Measurements from ENCODE around the gene PDP2. TPM values are rescaled to one million over a fixed set of nuclear protein-coding genes. Genes with fewer than 3 reads are reported as not detected.
A peak's percentile ranks its signal among the peaks of the same experiment; 100 is the strongest.

PDP2 gene
- total RNA-seq, 1 experiment from 2014 or later: 44.4 TPM

- H3K36me3 Mint-ChIP-seq (ENCODE audit: insufficient read depth, unreplicated experiment): no peaks in the 10 kb centered on the region
- H3K4me1 ChIP-seq: peaks cover 58% of the 10 kb centered on the region
- no peaks in the 10 kb centered on the region for H3K9me3 Mint-ChIP-seq (ENCODE audit: unreplicated experiment)
- CTCF ChIA-PET: interaction anchor here (0.7 to 1.3 kb wide), 3 partner anchors 14 to 50 kb away, joined by 3 to 6 read pairs (median 3); no protein-coding TSS in a partner anchor
- H3K27me3 ChIP-seq (replicated peaks; ENCODE audit: control insufficient read depth, insufficient read depth, low read length): no peaks in the 10 kb centered on the region
- no peaks in the 10 kb centered on the region for H3K36me3 ChIP-seq (ENCODE audit: control insufficient read depth, insufficient read depth, low read length)
- H3K27ac Mint-ChIP-seq (ENCODE audit: unreplicated experiment): peak overlapping the region; percentile 40
- peaks cover 32% of the 10 kb centered on the region for H3K4me1 Mint-ChIP-seq (ENCODE audit: low read depth, unreplicated experiment)
- BruUV-seq (replicated peaks): no TSS peak
- TF ChIP-seq CTCF (IDR thresholded peaks at IDR 0.05; ENCODE audit: insufficient read depth in 1 of 2, low read depth in 1 of 2, low read length in 1 of 2, severe bottlenecking in 1 of 2, unreplicated experiment in 1 of 2): no peak
- POLR2A ChIA-PET: no interaction called here
- no peak overlapping the region for H3K4me3 Mint-ChIP-seq (ENCODE audit: unreplicated experiment)
- no peak overlapping the region for H3K4me3 ChIP-seq (ENCODE audit: low read depth, low read length)
- intact Hi-C loops (cut with micrococcal nuclease; ENCODE audit: unreplicated experiment): no loop called here
- no peaks in the 10 kb centered on the region for H3K9me3 ChIP-seq
- H3K27me3 Mint-ChIP-seq (ENCODE audit: insufficient read depth, unreplicated experiment): no peaks in the 10 kb centered on the region
- no peak for DNase-seq
Observed at GRCh38 chr16:66903544-66904427, 23.5 kb downstream of the PDP2 start.

- Mint-ChIP-seq H3K36me3 (ENCODE audit: insufficient read depth, unreplicated experiment) (no peaks in the 10 kb centered on the region), H3K4me1 (ENCODE audit: low read depth, unreplicated experiment) (peaks cover 30% of the 10 kb centered on the region), H3K27ac (ENCODE audit: unreplicated experiment) (peak overlapping the region; percentile 40), H3K9me3 (ENCODE audit: unreplicated experiment) (no peaks in the 10 kb centered on the region), H3K4me3 (ENCODE audit: unreplicated experiment) (no peak overlapping the region), H3K27me3 (ENCODE audit: insufficient read depth, unreplicated experiment) (no peaks in the 10 kb centered on the region)
- Histone ChIP-seq H3K27me3 (replicated peaks; ENCODE audit: control insufficient read depth, insufficient read depth, low read length) (no peaks in the 10 kb centered on the region), H3K4me3 (ENCODE audit: low read depth, low read length) (no peak overlapping the region), H3K9me3 (no peaks in the 10 kb centered on the region), H3K36me3 (ENCODE audit: control insufficient read depth, insufficient read depth, low read length) (no peaks in the 10 kb centered on the region), H3K4me1 (peaks cover 53% of the 10 kb centered on the region)
- no peak for DNase-seq
- no peak for TF ChIP-seq CTCF (IDR thresholded peaks at IDR 0.05; ENCODE audit: insufficient read depth in 1 of 2, low read depth in 1 of 2, low read length in 1 of 2, severe bottlenecking in 1 of 2, unreplicated experiment in 1 of 2)
- POLR2A ChIA-PET: no interaction called here
- BruUV-seq (replicated peaks): no TSS peak
- CTCF ChIA-PET: interaction anchor here (0.9 to 1.8 kb wide), 5 partner anchors 9 to 36 kb away, joined by 3 to 6 read pairs (median 6); no protein-coding TSS in a partner anchor
- intact Hi-C loops (cut with micrococcal nuclease; ENCODE audit: unreplicated experiment): no loop called here
Observed at GRCh38 chr16:66904428-66904845, 24.1 kb downstream of the PDP2 start.

GRCh38 chr16:66904846-66905632, 24.7 kb downstream of the PDP2 start:
- peaks cover 24% of the 10 kb centered on the region for H3K4me1 Mint-ChIP-seq (ENCODE audit: low read depth, unreplicated experiment)
- no peaks in the 10 kb centered on the region for H3K27me3 Mint-ChIP-seq (ENCODE audit: insufficient read depth, unreplicated experiment)
- Histone ChIP-seq H3K27me3 (replicated peaks; ENCODE audit: control insufficient read depth, insufficient read depth, low read length) (no peaks in the 10 kb centered on the region), H3K9me3 (no peaks in the 10 kb centered on the region), H3K36me3 (ENCODE audit: control insufficient read depth, insufficient read depth, low read length) (no peaks in the 10 kb centered on the region), H3K4me3 (ENCODE audit: low read depth, low read length) (no peak overlapping the region), H3K4me1 (peaks cover 47% of the 10 kb centered on the region)
- DNase-seq: peak; percentile 63 to 73
- BruUV-seq (replicated peaks): no TSS peak
- no peaks in the 10 kb centered on the region for H3K36me3 Mint-ChIP-seq (ENCODE audit: insufficient read depth, unreplicated experiment)
- CTCF ChIA-PET: interaction anchor here (0.7 to 1.9 kb wide), 8 partner anchors 10 to 113 kb away, joined by 3 to 6 read pairs (median 4); no protein-coding TSS in a partner anchor
- POLR2A ChIA-PET: interaction anchor here (1.5 kb wide), 1 partner anchor 25 kb away, joined by 4 read pairs; the partner anchor contains the start of gene PDP2
- no peak for TF ChIP-seq CTCF (IDR thresholded peaks at IDR 0.05; ENCODE audit: insufficient read depth in 1 of 2, low read depth in 1 of 2, low read length in 1 of 2, severe bottlenecking in 1 of 2, unreplicated experiment in 1 of 2)
- H3K27ac Mint-ChIP-seq (ENCODE audit: unreplicated experiment): peak overlapping the region; percentile 40
- H3K4me3 Mint-ChIP-seq (ENCODE audit: unreplicated experiment): peak overlapping the region; percentile 50
- intact Hi-C loops (cut with micrococcal nuclease; ENCODE audit: unreplicated experiment): no loop called here
- H3K9me3 Mint-ChIP-seq (ENCODE audit: unreplicated experiment): no peaks in the 10 kb centered on the region

All from Caco-2 (cell line).